ENCODE measurements around the gene RNU5B-1. TPM values are rescaled to one million over a fixed set of nuclear protein-coding genes. Genes with fewer than 3 reads are reported as not detected.

RNU5B-1 gene
- total RNA-seq, 1 donor from 2014 or later = 47.6 TPM

GRCh38 chr15:65290228-65290627 is 14.2 kb upstream of the RNU5B-1 start:
- H3K27ac ChIP-seq = no peak overlapping the region
- DNase-seq = no peak
- intact Hi-C loops (cut with DNase I) = no loop called here
- H3K27me3 ChIP-seq (ENCODE audit: low read depth) = no peaks in the 10 kb centered on the region
- H3K36me3 ChIP-seq = no peaks in the 10 kb centered on the region
- no peaks in the 10 kb centered on the region for H3K9me3 ChIP-seq
- H3K4me3 ChIP-seq = no peak overlapping the region
- TF ChIP-seq, protein P1, sequence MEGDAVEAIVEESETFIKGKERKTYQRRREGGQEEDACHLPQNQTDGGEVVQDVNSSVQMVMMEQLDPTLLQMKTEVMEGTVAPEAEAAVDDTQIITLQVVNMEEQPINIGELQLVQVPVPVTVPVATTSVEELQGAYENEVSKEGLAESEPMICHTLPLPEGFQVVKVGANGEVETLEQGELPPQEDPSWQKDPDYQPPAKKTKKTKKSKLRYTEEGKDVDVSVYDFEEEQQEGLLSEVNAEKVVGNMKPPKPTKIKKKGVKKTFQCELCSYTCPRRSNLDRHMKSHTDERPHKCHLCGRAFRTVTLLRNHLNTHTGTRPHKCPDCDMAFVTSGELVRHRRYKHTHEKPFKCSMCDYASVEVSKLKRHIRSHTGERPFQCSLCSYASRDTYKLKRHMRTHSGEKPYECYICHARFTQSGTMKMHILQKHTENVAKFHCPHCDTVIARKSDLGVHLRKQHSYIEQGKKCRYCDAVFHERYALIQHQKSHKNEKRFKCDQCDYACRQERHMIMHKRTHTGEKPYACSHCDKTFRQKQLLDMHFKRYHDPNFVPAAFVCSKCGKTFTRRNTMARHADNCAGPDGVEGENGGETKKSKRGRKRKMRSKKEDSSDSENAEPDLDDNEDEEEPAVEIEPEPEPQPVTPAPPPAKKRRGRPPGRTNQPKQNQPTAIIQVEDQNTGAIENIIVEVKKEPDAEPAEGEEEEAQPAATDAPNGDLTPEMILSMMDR (IDR thresholded peaks at IDR 0.05) = no peak
- H3K4me1 ChIP-seq = peaks cover 18% of the 10 kb centered on the region
- no peak for ATAC-seq

- H3K9me3 ChIP-seq = no peaks in the 10 kb centered on the region
- intact Hi-C loops (cut with DNase I) = no loop called here
- TF ChIP-seq, protein P1 (IDR thresholded peaks at IDR 0.05) = no peak
- H3K36me3 ChIP-seq = no peaks in the 10 kb centered on the region
- no peak for ATAC-seq
- no peaks in the 10 kb centered on the region for H3K27me3 ChIP-seq (ENCODE audit: low read depth)
- H3K4me3 ChIP-seq = no peak overlapping the region
- H3K27ac ChIP-seq = no peak overlapping the region
- DNase-seq = no peak
- peaks cover 21% of the 10 kb centered on the region for H3K4me1 ChIP-seq
Observed at GRCh38 chr15:65292938-65293518, 11.4 kb upstream of the RNU5B-1 start.

- intact Hi-C loops (cut with DNase I) = no loop called here
- Histone ChIP-seq H3K27ac (no peak overlapping the region), H3K4me1 (peaks cover 24% of the 10 kb centered on the region), H3K4me3 (no peak overlapping the region), H3K36me3 (no peaks in the 10 kb centered on the region), H3K27me3 (ENCODE audit: low read depth) (no peaks in the 10 kb centered on the region), H3K9me3 (no peaks in the 10 kb centered on the region)
- TF ChIP-seq, protein P1 (IDR thresholded peaks at IDR 0.05) = no peak
- ATAC-seq (no peak), DNase-seq (no peak)
Observed at GRCh38 chr15:65298731-65299130, 5.7 kb upstream of the RNU5B-1 start.

DNA sequence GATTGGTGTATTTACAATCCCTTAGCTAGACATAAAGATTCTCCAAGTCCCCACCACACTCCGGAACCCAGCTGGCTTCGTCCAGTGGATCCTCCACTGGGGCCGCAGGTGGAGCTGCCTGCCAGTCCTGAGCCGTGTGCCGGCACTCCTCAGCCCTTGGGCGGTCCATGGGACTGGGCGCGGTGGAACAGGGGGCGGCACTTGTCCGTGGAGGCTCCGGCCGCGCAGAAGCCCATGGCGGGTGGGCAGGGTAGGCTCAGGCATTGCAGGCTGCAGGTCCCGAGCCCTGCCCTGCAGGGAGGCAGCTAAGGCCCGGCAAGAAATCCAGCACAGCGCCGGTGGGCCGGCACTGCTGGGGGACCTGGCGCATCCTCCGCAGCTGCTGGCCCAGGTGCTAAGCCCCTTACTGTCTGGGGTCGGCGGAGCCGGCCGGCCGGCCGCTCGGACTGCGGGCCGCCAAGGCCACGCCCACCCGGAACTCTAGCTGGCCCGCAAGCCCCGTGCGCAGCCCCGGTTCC is 3.5 kb upstream of the RNU5B-1 start:
- Histone ChIP-seq H3K27me3 (ENCODE audit: low read depth) (no peaks in the 10 kb centered on the region), H3K4me1 (peaks cover 33% of the 10 kb centered on the region), H3K4me3 (no peak overlapping the region), H3K27ac (no peak overlapping the region), H3K36me3 (no peaks in the 10 kb centered on the region), H3K9me3 (no peaks in the 10 kb centered on the region)
- TF ChIP-seq, protein P1 (IDR thresholded peaks at IDR 0.05) = no peak
- DNase-seq = no peak
- no peak for ATAC-seq
- intact Hi-C loops (cut with DNase I) = no loop called here

GRCh38 chr15:65302061-65302460 is 2.4 kb upstream of the RNU5B-1 start:
- ATAC-seq = no peak
- Histone ChIP-seq H3K27me3 (ENCODE audit: low read depth) (no peaks in the 10 kb centered on the region), H3K9me3 (no peaks in the 10 kb centered on the region), H3K4me1 (peaks cover 26% of the 10 kb centered on the region), H3K4me3 (no peak overlapping the region), H3K27ac (no peak overlapping the region), H3K36me3 (no peaks in the 10 kb centered on the region)
- no peak for DNase-seq
- intact Hi-C loops (cut with DNase I) = no loop called here
- TF ChIP-seq, protein P1 (IDR thresholded peaks at IDR 0.05) = no peak
